ENCODE data around the gene PCID2.

DNA sequence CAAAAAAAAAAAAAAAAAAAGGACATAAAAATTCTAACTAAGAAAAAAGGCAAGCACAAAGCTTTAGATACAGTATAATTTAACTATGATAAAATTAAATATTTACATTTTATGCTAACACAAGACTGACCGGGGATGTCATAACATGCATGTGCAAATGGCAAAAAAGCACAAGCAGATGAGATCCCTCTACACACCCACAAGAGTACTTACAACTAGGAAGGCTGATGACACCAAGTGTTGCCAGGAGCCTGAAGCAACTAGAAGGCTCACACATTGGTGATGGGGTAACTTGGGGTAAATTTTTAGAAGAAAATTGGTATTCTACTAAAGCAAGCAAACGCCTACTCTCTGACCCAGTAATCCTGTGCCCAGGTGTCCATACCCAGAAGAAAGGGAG lies 6.7 kb downstream of the PCID2 start:
- no peak for TF ChIP-seq YY1 (IDR thresholded peaks at IDR 0.05; ENCODE audit: insufficient read depth, insufficient read length)
- no peak for TF ChIP-seq SUZ12 (IDR thresholded peaks at IDR 0.05; ENCODE audit: extremely low read depth, insufficient read depth, insufficient read length)
